Glutamatergic neuron (in vitro differentiated cells): ENCODE results near the gene GRIK4. TPM values are rescaled to one million over a fixed set of nuclear protein-coding genes. Genes with fewer than 3 reads are reported as not detected.
"Not testable (repeated sequence)": the region's sequence is repeated elsewhere in the genome, so short reads cannot be mapped to it uniquely, and the experiment has no call there.

Experiments used
- DNase-seq: peaks from one replicate; pipeline ENCODE4 v3.0.0; 2022
- H3K27ac Mint-ChIP-seq: one replicate; pipeline ENCODE4 v1.8.0; 2020; ENCODE audit warnings: mild to moderate bottlenecking, mixed read lengths, inconsistent platforms; ENCODE audit not compliant: unreplicated experiment
- H3K27me3 Mint-ChIP-seq: one replicate; pipeline ENCODE4 v1.8.0; 2020; ENCODE audit warnings: mild to moderate bottlenecking, moderate library complexity, mixed read lengths, inconsistent platforms; ENCODE audit not compliant: unreplicated experiment
- H3K36me3 Mint-ChIP-seq: one replicate; pipeline ENCODE4 v1.8.0; 2020; ENCODE audit warnings: mild to moderate bottlenecking, mixed read lengths, inconsistent platforms; ENCODE audit not compliant: unreplicated experiment
- H3K4me1 Mint-ChIP-seq: one replicate; pipeline ENCODE4 v1.8.0; 2020; ENCODE audit warnings: mild to moderate bottlenecking, low read depth, mixed read lengths, inconsistent platforms; ENCODE audit not compliant: unreplicated experiment
- H3K4me3 Mint-ChIP-seq: one replicate; pipeline ENCODE4 v1.8.0; 2020; ENCODE audit warnings: mild to moderate bottlenecking, mixed read lengths, inconsistent platforms; ENCODE audit not compliant: unreplicated experiment
- H3K9me3 Mint-ChIP-seq: one replicate; pipeline ENCODE4 v1.8.0; 2020; ENCODE audit warnings: mild to moderate bottlenecking, moderate library complexity, mixed read lengths, inconsistent platforms; ENCODE audit not compliant: unreplicated experiment
- total RNA-seq: library from RNA; stranded (reverse); fragmentation: NEBNext Ultra II Directional; extraction: Animal tissue kit (Norgen Biotek cat#: 25700); gene quantifications from one replicate; pipeline ENCODE4 v1.2.1, GENCODE V29; 2021; ENCODE audit not compliant: unreplicated experiment
- TF ChIP-seq, protein P1 (sequence below): fragments of 200-600 bp; sonication (generic); IDR thresholded peaks from one replicate; pipeline ENCODE4 v1.5.0; 2021; ENCODE audit not compliant: partially characterized antibody, unreplicated experiment

GRIK4 gene
- total RNA-seq, 1 donor from 2014 or later = 3.6 TPM

DNA sequence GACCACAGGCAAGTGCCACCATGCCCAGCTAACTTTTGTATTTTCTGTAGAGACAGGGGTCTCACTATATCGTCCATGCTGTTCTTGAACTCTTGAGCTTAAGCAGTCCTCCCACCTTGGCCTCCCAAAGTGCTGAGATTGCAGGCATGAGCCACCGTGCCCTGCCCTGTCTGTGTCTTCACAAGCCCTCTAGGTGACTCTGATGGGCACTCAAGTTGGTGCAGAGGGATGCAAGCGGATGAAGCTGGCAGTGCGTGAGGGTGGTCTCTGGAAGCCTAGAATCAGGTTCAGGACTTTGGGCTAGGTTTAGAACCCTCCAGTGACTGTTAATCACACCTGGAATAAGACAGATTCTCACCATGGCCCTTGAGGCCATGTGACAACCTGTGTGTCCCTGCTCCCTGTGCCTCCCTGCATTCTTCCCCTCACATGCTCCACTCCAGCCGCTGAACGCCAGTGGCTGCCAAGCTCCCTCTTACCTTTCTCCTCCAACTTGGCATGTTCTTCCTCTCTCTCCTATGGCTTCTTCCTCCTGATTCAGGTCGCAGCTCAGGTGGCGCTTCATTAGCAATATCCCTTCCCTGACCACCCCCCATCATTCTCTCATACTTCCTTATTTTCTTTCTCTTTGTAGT lies 270.1 kb downstream of the GRIK4 start:
- no peaks in the 10 kb centered on the region for H3K27me3 Mint-ChIP-seq
- H3K27ac Mint-ChIP-seq = no peak overlapping the region
- no peaks in the 10 kb centered on the region for H3K36me3 Mint-ChIP-seq
- peaks cover 8% of the 10 kb centered on the region for H3K4me1 Mint-ChIP-seq
- H3K9me3 Mint-ChIP-seq = peaks cover 4% of the 10 kb centered on the region
- no peak for DNase-seq
- TF ChIP-seq, protein P1, sequence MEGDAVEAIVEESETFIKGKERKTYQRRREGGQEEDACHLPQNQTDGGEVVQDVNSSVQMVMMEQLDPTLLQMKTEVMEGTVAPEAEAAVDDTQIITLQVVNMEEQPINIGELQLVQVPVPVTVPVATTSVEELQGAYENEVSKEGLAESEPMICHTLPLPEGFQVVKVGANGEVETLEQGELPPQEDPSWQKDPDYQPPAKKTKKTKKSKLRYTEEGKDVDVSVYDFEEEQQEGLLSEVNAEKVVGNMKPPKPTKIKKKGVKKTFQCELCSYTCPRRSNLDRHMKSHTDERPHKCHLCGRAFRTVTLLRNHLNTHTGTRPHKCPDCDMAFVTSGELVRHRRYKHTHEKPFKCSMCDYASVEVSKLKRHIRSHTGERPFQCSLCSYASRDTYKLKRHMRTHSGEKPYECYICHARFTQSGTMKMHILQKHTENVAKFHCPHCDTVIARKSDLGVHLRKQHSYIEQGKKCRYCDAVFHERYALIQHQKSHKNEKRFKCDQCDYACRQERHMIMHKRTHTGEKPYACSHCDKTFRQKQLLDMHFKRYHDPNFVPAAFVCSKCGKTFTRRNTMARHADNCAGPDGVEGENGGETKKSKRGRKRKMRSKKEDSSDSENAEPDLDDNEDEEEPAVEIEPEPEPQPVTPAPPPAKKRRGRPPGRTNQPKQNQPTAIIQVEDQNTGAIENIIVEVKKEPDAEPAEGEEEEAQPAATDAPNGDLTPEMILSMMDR = no peak
- no peak overlapping the region for H3K4me3 Mint-ChIP-seq

DNA sequence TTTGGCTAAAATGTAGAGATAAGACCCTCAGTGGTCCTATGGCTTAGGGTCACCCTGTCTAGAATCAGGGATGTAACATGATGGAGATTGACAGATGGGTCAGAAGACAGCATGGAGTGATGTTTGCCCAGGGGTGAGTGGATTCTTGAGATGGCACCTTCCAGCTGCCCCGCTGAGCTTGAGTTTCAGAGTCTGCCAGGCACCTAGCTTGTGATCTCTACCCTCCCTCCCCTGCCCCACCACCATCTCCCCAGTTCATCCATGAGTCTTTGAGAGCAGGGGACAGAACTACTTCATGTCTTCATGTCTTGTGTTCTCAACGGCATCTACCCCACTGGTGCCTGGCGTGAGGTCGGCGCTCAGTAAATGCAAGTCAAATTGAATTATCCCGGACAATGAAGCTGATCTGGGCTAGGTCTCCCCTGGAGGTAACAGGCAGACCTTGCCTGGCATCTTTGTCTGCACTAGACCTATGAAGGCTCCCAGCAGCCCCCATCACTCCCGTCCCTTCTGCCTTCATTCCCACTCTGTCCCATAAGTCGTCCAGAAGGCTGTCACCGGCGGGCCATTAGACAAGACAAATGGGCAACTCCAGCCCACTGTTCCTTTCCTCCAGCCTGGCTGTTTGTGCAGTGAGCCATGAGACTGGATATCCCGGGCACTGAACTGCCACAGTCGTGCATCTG lies 273.2 kb downstream of the GRIK4 start:
- TF ChIP-seq, protein P1 = no peak
- no peaks in the 10 kb centered on the region for H3K27me3 Mint-ChIP-seq
- no peak overlapping the region for H3K27ac Mint-ChIP-seq
- H3K9me3 Mint-ChIP-seq = peaks cover 3% of the 10 kb centered on the region
- no peaks in the 10 kb centered on the region for H3K36me3 Mint-ChIP-seq
- H3K4me3 Mint-ChIP-seq = no peak overlapping the region
- no peak for DNase-seq
- H3K4me1 Mint-ChIP-seq = peaks cover 8% of the 10 kb centered on the region

DNA sequence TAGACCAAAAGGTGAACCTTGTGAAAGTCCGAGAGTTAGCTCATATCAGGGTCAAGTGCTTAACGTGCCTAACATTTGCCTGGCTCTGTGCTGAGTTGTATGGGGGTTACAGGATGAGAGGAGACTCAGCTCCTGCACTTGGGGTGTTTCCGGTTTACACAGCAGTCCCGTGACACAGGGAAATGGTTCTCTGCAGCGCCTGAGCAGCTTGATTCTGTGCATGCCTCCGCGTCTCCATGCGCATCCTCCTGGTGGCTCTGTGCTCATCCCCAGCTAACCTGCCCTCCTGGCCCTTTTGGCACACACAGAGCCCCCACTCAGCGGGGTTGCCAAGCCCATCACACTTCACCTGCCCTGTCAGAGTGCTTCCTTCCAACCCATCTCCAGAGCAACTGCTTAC lies 274.0 kb downstream of the GRIK4 start:
- Mint-ChIP-seq H3K4me3 (no peak overlapping the region), H3K9me3 (peaks cover 3% of the 10 kb centered on the region), H3K36me3 (no peaks in the 10 kb centered on the region), H3K4me1 (peaks cover 8% of the 10 kb centered on the region), H3K27me3 (no peaks in the 10 kb centered on the region), H3K27ac (no peak overlapping the region)
- TF ChIP-seq, protein P1 = no peak
- no peak for DNase-seq

DNA sequence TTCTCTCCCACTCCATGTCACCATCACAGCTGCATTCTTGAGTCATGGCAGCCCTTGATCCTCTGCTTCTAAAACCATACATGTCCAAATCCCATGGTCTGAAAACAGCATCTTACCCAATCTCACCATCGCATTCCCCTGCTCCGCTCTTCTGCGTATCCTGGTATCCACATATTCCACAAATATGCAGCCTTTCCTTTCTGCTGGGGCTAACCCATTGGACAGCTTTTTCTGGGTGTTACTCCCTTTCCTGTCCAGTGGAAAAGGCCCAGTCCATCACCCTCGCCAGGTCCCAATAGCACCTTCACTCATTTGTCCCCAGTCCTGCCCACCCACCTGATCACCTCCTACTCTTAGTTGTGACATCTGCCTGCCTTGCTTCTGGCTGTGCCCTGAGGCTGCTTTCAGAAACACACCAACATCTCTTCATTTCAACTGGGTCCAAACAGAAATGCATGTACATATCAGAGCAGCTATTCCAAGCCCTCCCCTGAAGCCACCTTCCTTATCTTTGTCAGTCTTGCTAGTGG lies 274.7 kb downstream of the GRIK4 start:
- Mint-ChIP-seq H3K4me3 (no peak overlapping the region), H3K27ac (no peak overlapping the region), H3K4me1 (peaks cover 8% of the 10 kb centered on the region), H3K27me3 (no peaks in the 10 kb centered on the region), H3K9me3 (peaks cover 1% of the 10 kb centered on the region), H3K36me3 (no peaks in the 10 kb centered on the region)
- TF ChIP-seq, protein P1 = no peak
- DNase-seq = no peak

DNA sequence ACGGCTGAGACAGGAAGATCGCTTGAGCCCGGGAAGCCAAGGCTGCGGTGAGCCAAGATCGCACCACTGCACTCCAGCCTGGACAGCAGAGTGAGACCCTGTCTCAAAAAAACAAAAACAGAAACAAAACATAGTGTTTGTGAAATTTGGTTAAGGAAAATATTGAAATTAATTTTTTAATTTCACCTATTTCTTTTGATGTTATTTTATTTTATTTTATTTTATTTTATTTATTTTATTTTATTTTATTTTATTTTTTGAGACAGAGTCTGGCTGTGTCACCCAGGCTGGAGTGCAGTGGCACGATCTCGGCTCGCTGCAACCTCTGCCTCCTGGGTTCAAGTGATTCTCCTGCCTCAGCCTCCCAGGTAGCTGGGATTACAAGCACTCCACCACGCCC lies 275.7 kb downstream of the GRIK4 start:
- H3K27ac Mint-ChIP-seq, H3K4me1 Mint-ChIP-seq, DNase-seq, H3K4me3 Mint-ChIP-seq, H3K27me3 Mint-ChIP-seq, H3K9me3 Mint-ChIP-seq, H3K36me3 Mint-ChIP-seq: not testable (repeated sequence)
